ENCODE measurements around the gene BCKDK. TPM values are rescaled to one million over a fixed set of nuclear protein-coding genes. Genes with fewer than 3 reads are reported as not detected.

Gene BCKDK
- total and polyA plus RNA-seq, 2 of the 13 experiments (the other 11 are each of a cell fraction or from before 2014, with no cell fraction given), result 24.9 to 42.6 TPM

GRCh38 chr16:31108035-31108793 lies at the start of gene BCKDK (continued):
- TF ChIP-seq ZNF589 (CRISPR knock-in tag; conservative IDR thresholded peaks at IDR 0.05), result peak; percentile 89
- TF ChIP-seq ZMYM4 (CRISPR knock-in tag; IDR thresholded peaks at IDR 0.05), result no peak
- peak; percentile 93 for TF ChIP-seq ZNF709 (CRISPR knock-in tag; IDR thresholded peaks at IDR 0.05)
- 0 out of 2 replicates have a peak, but pooled peaks have one; percentile 8 for TF ChIP-seq ZBTB42 (CRISPR knock-in tag; IDR thresholded peaks at IDR 0.05)
- TF ChIP-seq CBX1 (IDR thresholded peaks at IDR 0.05; ENCODE audit: low read depth), result peak; percentile 59
- TF ChIP-seq, protein P1, sequence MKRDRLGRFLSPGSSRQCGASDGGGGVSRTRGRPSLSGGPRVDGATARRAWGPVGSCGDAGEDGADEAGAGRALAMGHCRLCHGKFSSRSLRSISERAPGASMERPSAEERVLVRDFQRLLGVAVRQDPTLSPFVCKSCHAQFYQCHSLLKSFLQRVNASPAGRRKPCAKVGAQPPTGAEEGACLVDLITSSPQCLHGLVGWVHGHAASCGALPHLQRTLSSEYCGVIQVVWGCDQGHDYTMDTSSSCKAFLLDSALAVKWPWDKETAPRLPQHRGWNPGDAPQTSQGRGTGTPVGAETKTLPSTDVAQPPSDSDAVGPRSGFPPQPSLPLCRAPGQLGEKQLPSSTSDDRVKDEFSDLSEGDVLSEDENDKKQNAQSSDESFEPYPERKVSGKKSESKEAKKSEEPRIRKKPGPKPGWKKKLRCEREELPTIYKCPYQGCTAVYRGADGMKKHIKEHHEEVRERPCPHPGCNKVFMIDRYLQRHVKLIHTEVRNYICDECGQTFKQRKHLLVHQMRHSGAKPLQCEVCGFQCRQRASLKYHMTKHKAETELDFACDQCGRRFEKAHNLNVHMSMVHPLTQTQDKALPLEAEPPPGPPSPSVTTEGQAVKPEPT (CRISPR knock-in tag; IDR thresholded peaks at IDR 0.05; ENCODE audit: low read depth), result no peak
- TF ChIP-seq, protein P2, sequence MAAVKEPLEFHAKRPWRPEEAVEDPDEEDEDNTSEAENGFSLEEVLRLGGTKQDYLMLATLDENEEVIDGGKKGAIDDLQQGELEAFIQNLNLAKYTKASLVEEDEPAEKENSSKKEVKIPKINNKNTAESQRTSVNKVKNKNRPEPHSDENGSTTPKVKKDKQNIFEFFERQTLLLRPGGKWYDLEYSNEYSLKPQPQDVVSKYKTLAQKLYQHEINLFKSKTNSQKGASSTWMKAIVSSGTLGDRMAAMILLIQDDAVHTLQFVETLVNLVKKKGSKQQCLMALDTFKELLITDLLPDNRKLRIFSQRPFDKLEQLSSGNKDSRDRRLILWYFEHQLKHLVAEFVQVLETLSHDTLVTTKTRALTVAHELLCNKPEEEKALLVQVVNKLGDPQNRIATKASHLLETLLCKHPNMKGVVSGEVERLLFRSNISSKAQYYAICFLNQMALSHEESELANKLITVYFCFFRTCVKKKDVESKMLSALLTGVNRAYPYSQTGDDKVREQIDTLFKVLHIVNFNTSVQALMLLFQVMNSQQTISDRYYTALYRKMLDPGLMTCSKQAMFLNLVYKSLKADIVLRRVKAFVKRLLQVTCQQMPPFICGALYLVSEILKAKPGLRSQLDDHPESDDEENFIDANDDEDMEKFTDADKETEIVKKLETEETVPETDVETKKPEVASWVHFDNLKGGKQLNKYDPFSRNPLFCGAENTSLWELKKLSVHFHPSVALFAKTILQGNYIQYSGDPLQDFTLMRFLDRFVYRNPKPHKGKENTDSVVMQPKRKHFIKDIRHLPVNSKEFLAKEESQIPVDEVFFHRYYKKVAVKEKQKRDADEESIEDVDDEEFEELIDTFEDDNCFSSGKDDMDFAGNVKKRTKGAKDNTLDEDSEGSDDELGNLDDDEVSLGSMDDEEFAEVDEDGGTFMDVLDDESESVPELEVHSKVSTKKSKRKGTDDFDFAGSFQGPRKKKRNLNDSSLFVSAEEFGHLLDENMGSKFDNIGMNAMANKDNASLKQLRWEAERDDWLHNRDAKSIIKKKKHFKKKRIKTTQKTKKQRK (IDR thresholded peaks at IDR 0.05; ENCODE audit: low read length), result no peak
- peak; percentile 99 for TF ChIP-seq ZFP82 (CRISPR knock-in tag; IDR thresholded peaks at IDR 0.05; ENCODE audit: borderline replicate concordance)
- TF ChIP-seq PBX3 (CRISPR knock-in tag; IDR thresholded peaks at IDR 0.05; ENCODE audit: borderline replicate concordance), result 0 out of 2 replicates have a peak, but pooled peaks have one; percentile 60
- TF ChIP-seq, protein P3, sequence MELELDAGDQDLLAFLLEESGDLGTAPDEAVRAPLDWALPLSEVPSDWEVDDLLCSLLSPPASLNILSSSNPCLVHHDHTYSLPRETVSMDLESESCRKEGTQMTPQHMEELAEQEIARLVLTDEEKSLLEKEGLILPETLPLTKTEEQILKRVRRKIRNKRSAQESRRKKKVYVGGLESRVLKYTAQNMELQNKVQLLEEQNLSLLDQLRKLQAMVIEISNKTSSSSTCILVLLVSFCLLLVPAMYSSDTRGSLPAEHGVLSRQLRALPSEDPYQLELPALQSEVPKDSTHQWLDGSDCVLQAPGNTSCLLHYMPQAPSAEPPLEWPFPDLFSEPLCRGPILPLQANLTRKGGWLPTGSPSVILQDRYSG (CRISPR knock-in tag; IDR thresholded peaks at IDR 0.05), result no peak
- no peak for TF ChIP-seq ZNF780A (CRISPR knock-in tag; IDR thresholded peaks at IDR 0.05)
- no peak for TF ChIP-seq HNF4G (IDR thresholded peaks at IDR 0.05; ENCODE audit: borderline replicate concordance, low read depth, low read length)
- TF ChIP-seq HNF4G (CRISPR knock-in tag; IDR thresholded peaks at IDR 0.05; ENCODE audit: borderline replicate concordance, low read depth), result no peak
- no peak for TF ChIP-seq MBD4 (IDR thresholded peaks at IDR 0.05; ENCODE audit: borderline replicate concordance, low read length)
- TF ChIP-seq ZNF224 (CRISPR knock-in tag; IDR thresholded peaks at IDR 0.05), result peak; percentile 87; the same call in 1 of the 2 replicates
- 0 out of 2 replicates have a peak, but pooled peaks have one; percentile 68 for TF ChIP-seq ZBTB44 (CRISPR knock-in tag; IDR thresholded peaks at IDR 0.05)
- peak; percentile 85 for TF ChIP-seq CREB1 (IDR thresholded peaks at IDR 0.05)
- TF ChIP-seq CREB1 (CRISPR knock-in tag; IDR thresholded peaks at IDR 0.05), result peak; percentile 92
- TF ChIP-seq ZNF549 (CRISPR knock-in tag; IDR thresholded peaks at IDR 0.05), result no peak
